K562 (cell line): ENCODE measurements around the gene APCDD1L. TPM values are rescaled to one million over a fixed set of nuclear protein-coding genes. Genes with fewer than 3 reads are reported as not detected.

Experiments
- ATAC-seq: fragments of 200-7000 bp; cut with Tn5 transposase; 3 replicates; pipeline ENCODE4 v1.9.1; 2020; ENCODE audit warnings: moderate library complexity
- BruUV-seq: library from RNA; stranded (reverse); fragments of 400-500 nt; replicated peaks from 2 replicates; lab custom pipeline; 2021; lab: Mats Ljungman, UMichigan
- CTCF ChIA-PET: fragments of 300-600 bp; formaldehyde crosslinking; extraction: SDS; loops from one replicate; lab custom pipeline; 2021; ENCODE audit warnings: low intra/inter-chr PET ratio; lab: Yijun Ruan, JAX
- POLR2A ChIA-PET: fragments of 300-600, 350-650 bp; sonication (Branson Sonifier 250); formaldehyde crosslinking; extraction: SDS; loops from one replicate; lab custom pipeline; 2021; ENCODE audit warnings: antibody characterized with exemption, inconsistent platforms; lab: Yijun Ruan, JAX
- DNase-seq, 4 experiments: peaks; one replicate each; pipeline versions ENCODE4 v3.0.0 to v3.0.0-alpha.2; 2011 to 2018; ENCODE audit warnings: low spot score in 3 of 4, mixed read lengths in 3 of 4; ENCODE audit errors: extremely low read depth in 1 of 4
- FAIRE-seq: peaks from 2 replicates; lab custom pipeline; 2011; peaks lifted over from hg19 to GRCh38; lab: Jason Lieb, UNC
- H2AFZ ChIP-seq: 2 replicates; pipeline ENCODE4 v1.6.0; 2011; ENCODE audit warnings: low read depth, low read length, control low read depth, inconsistent platforms
- H3K27ac ChIP-seq: fragments of 200-600 bp; 3 replicates; pipeline ENCODE4 v1.8.0; 2011; ENCODE audit warnings: low read depth, mild to moderate bottlenecking, control low read depth, inconsistent platforms, low read length, moderate library complexity, mixed read lengths; ENCODE audit errors: extremely low read depth
- H3K27me3 ChIP-seq, 2 experiments: fragments of 300-600 bp in 1 of 2; 2 replicates in 1 of 2; 3 replicates in 1 of 2; pipeline versions ENCODE4 v1.6.0 to v1.8.0; 2011; ENCODE audit warnings: inconsistent platforms in 2 of 2, low read length in 2 of 2, mild to moderate bottlenecking in 1 of 2, mixed read lengths in 1 of 2, moderate library complexity in 1 of 2; ENCODE audit not compliant: control insufficient read depth in 2 of 2, insufficient read depth in 2 of 2
- H3K36me3 ChIP-seq: fragments of 300-600 bp; 3 replicates; pipeline ENCODE4 v1.8.0; 2011; ENCODE audit warnings: mild to moderate bottlenecking, low read length, inconsistent platforms; ENCODE audit not compliant: control insufficient read depth, insufficient read depth
- H3K4me1 ChIP-seq, 2 experiments: fragments of 200-600 bp in 1 of 2; replicated peaks in 1 of 2; 2 replicates in 1 of 2; 3 replicates in 1 of 2; pipeline versions ENCODE4 v1.5.1 to v1.8.0; 2011; ENCODE audit warnings: inconsistent platforms in 2 of 2, low read length in 2 of 2, mild to moderate bottlenecking in 1 of 2, mixed read lengths in 1 of 2, moderate library complexity in 1 of 2; ENCODE audit not compliant: control insufficient read depth in 2 of 2, insufficient read depth in 2 of 2
- H3K4me2 ChIP-seq: 2 replicates; pipeline ENCODE4 v1.6.1; 2011; ENCODE audit warnings: low read length, control low read depth, inconsistent platforms, mixed read lengths; ENCODE audit not compliant: insufficient read depth
- H3K4me3 ChIP-seq: fragments of 200-600 bp; sonication (generic), shearing (Covaris generic); 2 replicates; pipeline ENCODE4 v1.5.1; 2016; ENCODE audit warnings: control low read depth, inconsistent platforms
- H3K79me2 ChIP-seq: fragments of 200-600 bp; 3 replicates; pipeline ENCODE4 v1.8.0; 2011; ENCODE audit warnings: low read length, inconsistent platforms; ENCODE audit not compliant: control insufficient read depth, insufficient read depth
- H3K9ac ChIP-seq, 2 experiments: 2 replicates each; pipeline versions ENCODE4 v1.6.0 to v1.6.1; 2011; ENCODE audit warnings: low read depth in 2 of 2, low read length in 2 of 2, control low read depth in 1 of 2, inconsistent platforms in 1 of 2, mild to moderate bottlenecking in 1 of 2, mixed read lengths in 1 of 2; ENCODE audit not compliant: insufficient read depth in 1 of 2
- H3K9me1 ChIP-seq: one replicate; pipeline ENCODE4 v1.6.0; 2011; ENCODE audit warnings: inconsistent platforms, mild to moderate bottlenecking, low read length, moderate library complexity; ENCODE audit not compliant: control insufficient read depth, insufficient read depth
- H3K9me3 ChIP-seq: replicated peaks from 2 replicates; pipeline ENCODE4 v1.5.1; 2011; ENCODE audit warnings: low read depth, low read length, inconsistent platforms; ENCODE audit not compliant: control insufficient read depth, insufficient read depth
- H4K20me1 ChIP-seq: replicated peaks from 2 replicates; pipeline ENCODE4 v1.6.1; 2011; ENCODE audit warnings: low read length, inconsistent platforms, mixed read lengths; ENCODE audit not compliant: control insufficient read depth, insufficient read depth
- ATF1 ChIP-seq, 2 experiments: fragments of 450-650 bp in 1 of 2; IDR thresholded peaks; 2 replicates each; pipeline ENCODE4 v1.6.1; 2016; ENCODE audit warnings: missing compliant biosample characterization in 1 of 2, missing genetic modification characterization in 1 of 2
- ATF3 ChIP-seq, 2 experiments: fragments of 450-650 bp in 1 of 2; sonication (generic) in 1 of 2; formaldehyde crosslinking in 1 of 2; IDR thresholded peaks in 1 of 2; conservative IDR thresholded peaks in 1 of 2; 2 replicates each; pipeline versions ENCODE4 v1.6.1 to v1.8.1; 2016 to 2023; ENCODE audit warnings: mild to moderate bottlenecking in 2 of 2, moderate library complexity in 2 of 2, inconsistent platforms in 1 of 2, missing genetic modification reagents in 1 of 2
- DDX20 ChIP-seq: fragments of 450-650 bp; IDR thresholded peaks from 2 replicates; pipeline ENCODE4 v1.6.1; 2016; ENCODE audit warnings: missing genetic modification characterization, low read depth, mild to moderate bottlenecking, missing compliant biosample characterization, moderate library complexity
- RUNX1 ChIP-seq: sonication (generic); IDR thresholded peaks from 2 replicates; pipeline ENCODE4 v1.6.1; 2016; ENCODE audit warnings: antibody characterized with exemption, low read depth
- ZNF766 ChIP-seq: fragments of 200-800 bp; sonication (Bioruptor generic); conservative IDR thresholded peaks from 2 replicates; pipeline ENCODE4 v1.6.1; 2016; ENCODE audit warnings: missing genetic modification characterization, missing compliant biosample characterization
- WGBS: fragments of 100-300 bp; shearing (Covaris generic); methylation state at CpG from one replicate; pipeline ENCODE4 v1.1.6; 2016; ENCODE audit warnings: low coverage, mixed read lengths; ENCODE audit not compliant: insufficient coverage; ENCODE audit errors: missing lambda C conversion rate; 5-methylcytosine and 5-hydroxymethylcytosine counted together
- in situ Hi-C: fragments of 300-500 bp; cut with MboI; formaldehyde crosslinking; loops from 4 replicates; pipeline ENCODE4 v1.15.0; 2018; ENCODE audit warnings: inconsistent platforms, mixed read lengths
- intact Hi-C: fragments of 100-400 bp; cut with micrococcal nuclease; formaldehyde crosslinking; loops from 2 replicates; pipeline ENCODE4 v1.14.2; 2022
- polyA plus RNA-seq, 8 experiments: library from polyadenylated mRNA; depleted of rRNA in 4 of 8; stranded (reverse) in 5 of 8; unstranded in 3 of 8; fragments of >200 nt; fragmentation: Nextera tagmentation in 2 of 8; fragmentation: Illumina TruSeq in 1 of 8; extraction: Ambion mirVana in 2 of 8; extraction: Trizol in 1 of 8; gene quantifications; 2 replicates each; pipeline versions ENCODE4 v1.2.1 to v1.2.3, GENCODE V29; 2011 to 2014; ENCODE audit warnings: inconsistent platforms in 1 of 8, missing spikeins in 1 of 8
- total RNA-seq, 7 experiments: library from RNA; depleted of rRNA in 6 of 7; stranded (reverse); fragments of >200 nt in 6 of 7; fragmentation: Illumina TruSeq in 2 of 7; extraction: Trizol in 2 of 7; gene quantifications; 2 replicates each; pipeline versions ENCODE4 v1.2.1 to v1.2.3, GENCODE V29; 2011 to 2021; ENCODE audit warnings: low replicate concordance in 1 of 7

The APCDD1L gene
- total and polyA plus RNA-seq, 9 of the 15 experiments (the other 6 are each of a cell fraction or from before 2014, with no cell fraction given) = not detected

- DNase-seq = no peak
- Histone ChIP-seq H3K9me1 (no peaks in the 10 kb centered on the region), H3K9me3 (no peaks in the 10 kb centered on the region), H3K27me3 (peaks cover 8 to 57% of the 10 kb centered on the region in 2 experiments; a peak in 4 of 5 replicates), H3K4me3 (no peak overlapping the region), H3K27ac (no peak overlapping the region), H3K9ac (no peak overlapping the region), H4K20me1 (no peaks in the 10 kb centered on the region; the same call in 1 of the 2 replicates), H3K36me3 (no peaks in the 10 kb centered on the region), H3K79me2 (no peaks in the 10 kb centered on the region), H3K4me1 (no peaks in the 10 kb centered on the region; a peak in 1 of 5 replicates), H2AFZ (no peak overlapping the region), H3K4me2 (no peak overlapping the region)
- BruUV-seq = no TSS peak
- POLR2A ChIA-PET = no interaction called here
- 2% methylated on average over 10 of the region's 10 CpGs for WGBS
- TF ChIP-seq ATF1 (CRISPR knock-in tag; IDR thresholded peaks at IDR 0.05) (no peak), ATF1 (tag; IDR thresholded peaks at IDR 0.05) (no peak), DDX20 (tag) (no peak), ZNF766 (CRISPR knock-in tag) (no peak), ATF3 (IDR thresholded peaks at IDR 0.05) (peak; percentile 31; the same call in 1 of the 2 replicates), ATF3 (CRISPR knock-in tag; conservative IDR thresholded peaks at IDR 0.05) (no peak), RUNX1 (no peak)
- CTCF ChIA-PET = no interaction called here
- intact Hi-C loops = no loop called here
- FAIRE-seq = no peak
- in situ Hi-C loops = no loop called here
- no peak for ATAC-seq
Measured at GRCh38 chr20:58557733-58558342, 42.6 kb upstream of the APCDD1L start.
